HG02763 (cell line): ENCODE measurements around the gene NEURL3.
"Not testable (repeated sequence)": the region's sequence is repeated elsewhere in the genome, so short reads cannot be mapped to it uniquely, and the experiment has no call there.

ENCODE experiments used
- ATAC-seq: cut with Tn5 transposase; IDR thresholded peaks from one replicate; pipeline ENCODE4 v1.9.1; 2021; ENCODE audit warnings: mild to moderate bottlenecking, moderate library complexity; ENCODE audit not compliant: unreplicated experiment

The NEURL3 gene

GRCh38 chr2:96505231-96505889 lies at the start of gene NEURL3:
Gene NEURL3, minus strand, starts transcription at chr2:96505357. Its CDS starts 71 bp downstream, at chr2:96505286.
- no peak for ATAC-seq

GRCh38 chr2:96554293-96555145 lies 49.4 kb upstream of the NEURL3 start:
- no peak for ATAC-seq

- ATAC-seq = not testable (repeated sequence)
Observed at GRCh38 chr2:96553957-96554292, 48.8 kb upstream of the NEURL3 start.

- no peak for ATAC-seq
Observed at GRCh38 chr2:96553176-96553956, 48.2 kb upstream of the NEURL3 start.

- ATAC-seq = no peak
Observed at GRCh38 chr2:96552315-96553175, 47.4 kb upstream of the NEURL3 start.

- no peak for ATAC-seq
Observed at GRCh38 chr2:96551605-96552314, 46.6 kb upstream of the NEURL3 start.

GRCh38 chr2:96550787-96551604 lies 45.8 kb upstream of the NEURL3 start:
- ATAC-seq = no peak

- ATAC-seq = no peak
Observed at GRCh38 chr2:96549967-96550786, 45.0 kb upstream of the NEURL3 start.

GRCh38 chr2:96549466-96549785 lies 44.3 kb upstream of the NEURL3 start:
- ATAC-seq = no peak

- ATAC-seq = no peak
Observed at GRCh38 chr2:96548558-96549465, 43.7 kb upstream of the NEURL3 start.

GRCh38 chr2:96547731-96548171 lies 42.6 kb upstream of the NEURL3 start:
- no peak for ATAC-seq

- ATAC-seq = no peak
Observed at GRCh38 chr2:96547203-96547641, 42.1 kb upstream of the NEURL3 start.

- no peak for ATAC-seq
Observed at GRCh38 chr2:96546797-96547196, 41.6 kb upstream of the NEURL3 start.

GRCh38 chr2:96546321-96546720 lies 41.2 kb upstream of the NEURL3 start:
- ATAC-seq = no peak

- no peak for ATAC-seq
Observed at GRCh38 chr2:96542357-96542977, 37.3 kb upstream of the NEURL3 start.

- ATAC-seq = no peak
Observed at GRCh38 chr2:96541398-96542152, 36.4 kb upstream of the NEURL3 start.
